Neural progenitor cell (in vitro differentiated cells): ENCODE data around the gene HNMT. TPM values are rescaled to one million over a fixed set of nuclear protein-coding genes. Genes with fewer than 3 reads are reported as not detected.
"Not testable (repeated sequence)": the region's sequence is repeated elsewhere in the genome, so short reads cannot be mapped to it uniquely, and the experiment has no call there.

Experiments
- DNase-seq: peaks from one replicate; pipeline ENCODE4 v3.0.0-alpha.2; 2016; ENCODE audit warnings: low spot score
- H2AFZ ChIP-seq: fragments of 200-600 bp; sonication (generic); replicated peaks from 2 replicates; pipeline ENCODE4 v1.6.1; 2016; ENCODE audit warnings: antibody characterized with exemption
- H3F3A ChIP-seq: fragments of 200-600 bp; sonication (generic); 2 replicates; pipeline ENCODE4 v1.6.1; 2016; ENCODE audit warnings: antibody characterized with exemption, low read depth
- H3K27ac ChIP-seq: fragments of 200-600 bp; sonication (generic); 2 replicates; pipeline ENCODE4 v1.5.1; 2016; ENCODE audit warnings: mild to moderate bottlenecking
- H3K27me3 ChIP-seq: fragments of 200-600 bp; sonication (generic); 2 replicates; pipeline ENCODE4 v1.6.1; 2016; ENCODE audit warnings: mild to moderate bottlenecking, moderate library complexity
- H3K36me3 ChIP-seq: fragments of 200-600 bp; sonication (generic); 2 replicates; pipeline ENCODE4 v1.5.1; 2016
- H3K4me1 ChIP-seq: fragments of 200-600 bp; sonication (generic); 2 replicates; pipeline ENCODE4 v1.6.1; 2016; ENCODE audit warnings: mixed run types
- H3K4me2 ChIP-seq: fragments of 200-600 bp; sonication (generic); 2 replicates; pipeline ENCODE4 v1.6.1; 2016
- H3K4me3 ChIP-seq: fragments of 200-600 bp; sonication (generic); 2 replicates; pipeline ENCODE4 v1.5.1; 2016
- H3K79me2 ChIP-seq: fragments of 200-600 bp; sonication (generic); 2 replicates; pipeline ENCODE4 v1.6.1; 2016; ENCODE audit warnings: low read depth
- H3K9ac ChIP-seq: fragments of 200-600 bp; sonication (generic); 2 replicates; pipeline ENCODE4 v1.6.1; 2016
- H3K9me3 ChIP-seq: fragments of 200-600 bp; sonication (generic); 2 replicates; pipeline ENCODE4 v1.5.1; 2016; ENCODE audit warnings: low read depth
- H4K20me1 ChIP-seq: fragments of 200-600 bp; sonication (generic); 2 replicates; pipeline ENCODE4 v1.6.1; 2016; ENCODE audit warnings: low read depth
- H3K27ac Mint-ChIP-seq: 3 replicates; pipeline ENCODE4 v1.8.0; 2021; ENCODE audit warnings: mixed read lengths
- H3K27me3 Mint-ChIP-seq: 2 replicates; pipeline ENCODE4 v1.8.0; 2022; ENCODE audit warnings: low read depth, mild to moderate bottlenecking, inconsistent platforms, moderate library complexity, mixed read lengths; ENCODE audit not compliant: insufficient read depth
- H3K36me3 Mint-ChIP-seq: 3 replicates; pipeline ENCODE4 v1.8.0; 2021; ENCODE audit warnings: mixed read lengths
- H3K4me1 Mint-ChIP-seq: 3 replicates; pipeline ENCODE4 v1.8.0; 2021; ENCODE audit warnings: mixed read lengths
- H3K4me3 Mint-ChIP-seq: 3 replicates; pipeline ENCODE4 v1.8.0; 2021; ENCODE audit warnings: mild to moderate bottlenecking, moderate library complexity, mixed read lengths
- H3K9me3 Mint-ChIP-seq: 3 replicates; pipeline ENCODE4 v1.8.0; 2020; ENCODE audit warnings: mixed read lengths
- CTCF ChIP-seq: fragments of 200-600 bp; sonication (generic); IDR thresholded peaks from 2 replicates; pipeline ENCODE4 v1.5.1; 2017; ENCODE audit warnings: antibody characterized with exemption, mild to moderate bottlenecking
- EZH2 ChIP-seq: fragments of 200-600 bp; sonication (generic); IDR thresholded peaks from 2 replicates; pipeline ENCODE4 v1.6.1; 2017; ENCODE audit warnings: antibody characterized with exemption, mild to moderate bottlenecking, moderate library complexity
- EZH2phosphoT487 ChIP-seq: fragments of 200-600 bp; sonication (generic); IDR thresholded peaks from 2 replicates; pipeline ENCODE4 v1.6.1; 2017; ENCODE audit warnings: antibody characterized with exemption
- total RNA-seq: library from RNA; depleted of rRNA; stranded (reverse); fragments of >200 nt; gene quantifications from 2 replicates; pipeline ENCODE4 v1.2.3, GENCODE V29; 2015; ENCODE audit warnings: low replicate concordance

Gene HNMT
- total RNA-seq, 1 donor from 2014 or later: 1.6 TPM

- H3K27ac Mint-ChIP-seq: no peak overlapping the region
Measured at GRCh38 chr2:138042311-138042710, 78.0 kb downstream of the HNMT start.

GRCh38 chr2:138043588-138043987, 79.3 kb downstream of the HNMT start:
- not testable (repeated sequence) for H3K79me2 ChIP-seq, H3K9ac ChIP-seq, H3F3A ChIP-seq, H3K4me3 Mint-ChIP-seq, H3K9me3 Mint-ChIP-seq, H3K27ac Mint-ChIP-seq, H4K20me1 ChIP-seq, H2AFZ ChIP-seq, H3K4me3 ChIP-seq, H3K4me2 ChIP-seq, H3K27ac ChIP-seq, H3K36me3 Mint-ChIP-seq, DNase-seq, H3K27me3 Mint-ChIP-seq, H3K4me1 Mint-ChIP-seq, H3K9me3 ChIP-seq, H3K4me1 ChIP-seq, H3K36me3 ChIP-seq, H3K27me3 ChIP-seq

More at GRCh38 chr2:138042311-138042710, 78.0 kb downstream of the HNMT start:
- Histone ChIP-seq H2AFZ (no peak overlapping the region), H3K4me3 (no peak overlapping the region), H3K79me2 (no peaks in the 10 kb centered on the region), H4K20me1 (no peaks in the 10 kb centered on the region), H3F3A (no peaks in the 10 kb centered on the region), H3K36me3 (no peaks in the 10 kb centered on the region), H3K27me3 (no peaks in the 10 kb centered on the region), H3K9me3 (no peaks in the 10 kb centered on the region), H3K9ac (no peak overlapping the region), H3K4me2 (no peak overlapping the region), H3K27ac (no peak overlapping the region), H3K4me1 (no peaks in the 10 kb centered on the region)
- Mint-ChIP-seq H3K27me3 (no peaks in the 10 kb centered on the region), H3K36me3 (no peaks in the 10 kb centered on the region), H3K4me3 (no peak overlapping the region), H3K4me1 (no peaks in the 10 kb centered on the region), H3K9me3 (no peaks in the 10 kb centered on the region)
- TF ChIP-seq CTCF (no peak), EZH2 (no peak), EZH2phosphoT487 (no peak)
- DNase-seq: no peak

- Histone ChIP-seq H3K4me2 (no peak overlapping the region), H3K9me3 (no peaks in the 10 kb centered on the region), H3F3A (no peaks in the 10 kb centered on the region), H3K36me3 (no peaks in the 10 kb centered on the region), H3K4me3 (no peak overlapping the region), H3K27me3 (no peaks in the 10 kb centered on the region), H4K20me1 (no peaks in the 10 kb centered on the region), H3K79me2 (no peaks in the 10 kb centered on the region), H3K27ac (no peak overlapping the region), H2AFZ (no peak overlapping the region), H3K9ac (no peak overlapping the region), H3K4me1 (no peaks in the 10 kb centered on the region)
- Mint-ChIP-seq H3K4me3 (no peak overlapping the region), H3K27me3 (no peaks in the 10 kb centered on the region), H3K9me3 (no peaks in the 10 kb centered on the region), H3K27ac (no peak overlapping the region), H3K4me1 (no peaks in the 10 kb centered on the region), H3K36me3 (no peaks in the 10 kb centered on the region)
- TF ChIP-seq EZH2: no peak
- no peak for TF ChIP-seq CTCF
- TF ChIP-seq EZH2phosphoT487: no peak
- DNase-seq: no peak
Measured at GRCh38 chr2:138058427-138058826, 94.2 kb downstream of the HNMT start.

- H3K27ac ChIP-seq: no peak overlapping the region
- no peaks in the 10 kb centered on the region for H3K27me3 ChIP-seq
- H3K9me3 ChIP-seq: no peaks in the 10 kb centered on the region
- H2AFZ ChIP-seq: no peak overlapping the region
- DNase-seq: no peak
- H3K9ac ChIP-seq: no peak overlapping the region
- H3F3A ChIP-seq: no peaks in the 10 kb centered on the region
- Mint-ChIP-seq H3K36me3 (no peaks in the 10 kb centered on the region), H3K27me3 (no peaks in the 10 kb centered on the region), H3K4me1 (no peaks in the 10 kb centered on the region), H3K9me3 (no peaks in the 10 kb centered on the region), H3K4me3 (no peak overlapping the region), H3K27ac (no peak overlapping the region)
- no peaks in the 10 kb centered on the region for H3K4me1 ChIP-seq
- TF ChIP-seq EZH2phosphoT487 (no peak), EZH2 (no peak), CTCF (no peak)
- no peaks in the 10 kb centered on the region for H4K20me1 ChIP-seq
- H3K4me2 ChIP-seq: no peak overlapping the region
- H3K79me2 ChIP-seq: no peaks in the 10 kb centered on the region
- H3K4me3 ChIP-seq: no peak overlapping the region
- H3K36me3 ChIP-seq: no peaks in the 10 kb centered on the region
Measured at GRCh38 chr2:138059487-138060300, 95.4 kb downstream of the HNMT start.
